ENCODE results near the gene TAS2R42.

DNA sequence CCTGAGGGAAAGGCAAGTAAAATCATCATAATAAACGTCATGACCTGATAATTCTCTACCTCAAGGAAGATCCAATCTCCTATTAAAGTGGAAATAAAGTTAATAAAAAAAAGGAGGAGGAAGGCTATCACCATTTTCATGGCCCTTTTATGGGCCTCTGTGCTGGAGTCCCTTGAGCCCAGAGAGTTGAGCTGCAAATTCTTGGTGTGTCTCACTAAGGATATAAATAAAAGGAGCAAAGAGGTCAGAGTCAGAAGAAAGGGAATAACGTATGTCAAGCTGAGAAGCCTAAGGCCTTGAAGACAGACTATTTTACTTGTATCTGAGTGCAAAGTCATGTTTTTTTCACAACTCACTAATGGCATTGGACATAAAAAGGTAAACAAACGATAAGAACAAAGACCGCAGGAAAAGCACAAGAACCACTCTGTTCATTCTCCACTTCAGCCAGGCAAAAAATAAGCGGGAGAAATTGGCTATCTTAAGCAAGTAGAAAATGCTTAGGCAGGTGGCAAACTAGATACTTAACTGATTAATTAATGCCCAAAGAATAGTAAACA is 27.8 kb downstream of the TAS2R42 start:
- TF ChIP-seq TAF1 (IDR thresholded peaks at IDR 0.05; ENCODE audit: low read depth, low read length) (no peak), POLR2A (IDR thresholded peaks at IDR 0.05; ENCODE audit: low read depth, low read length) (no peak), POLR2AphosphoS5 (IDR thresholded peaks at IDR 0.05; ENCODE audit: low read depth, low read length) (no peak)

Data from GM12891 (cell line).